ENCODE data around the gene TARS2. TPM values are rescaled to one million over a fixed set of nuclear protein-coding genes. Genes with fewer than 3 reads are reported as not detected.

Gene TARS2
- polyA plus RNA-seq, 2 of the 4 experiments (the other 2 are of a cell fraction), result 19.4 to 21.6 TPM

DNA sequence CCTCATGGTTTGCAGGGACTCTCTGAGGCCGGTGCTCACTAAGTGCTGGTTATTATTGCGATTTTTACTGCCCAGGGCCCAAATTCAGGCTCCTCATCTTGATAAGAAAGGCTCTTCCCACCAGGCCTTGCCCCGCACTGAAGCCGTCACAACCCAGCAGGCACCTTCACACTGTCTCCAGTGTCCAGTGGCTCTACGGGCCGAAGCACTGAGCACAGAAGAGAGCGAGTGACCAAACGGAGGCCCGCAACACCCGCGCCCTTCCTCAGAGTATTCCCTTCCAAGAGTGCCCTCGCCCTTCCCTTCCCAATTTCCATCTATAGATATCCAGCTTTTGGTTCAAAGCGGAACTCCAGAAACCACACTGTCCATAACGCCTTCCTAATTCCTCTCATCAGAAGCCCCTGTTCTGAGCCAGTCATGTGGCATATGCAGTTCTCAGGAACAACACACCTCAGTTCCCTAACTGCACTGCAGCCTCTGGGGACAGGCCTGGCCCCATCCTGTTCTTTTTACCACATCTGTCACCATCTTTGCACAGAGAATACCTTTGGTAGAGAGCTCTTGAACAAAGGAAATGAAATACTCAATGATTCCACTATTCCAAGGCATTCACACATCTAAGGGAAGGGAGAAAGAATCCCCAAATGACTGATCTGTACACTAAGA is 43.4 kb downstream of the TARS2 start:
- FAIRE-seq, result no peak
- 97% methylated on average over 14 of the region's 14 CpGs for WGBS (ENCODE audit: missing lambda C conversion rate)
- ATAC-seq, result no peak
- no peak overlapping the region for H3K4me2 ChIP-seq
- H3K27ac ChIP-seq, result no peak overlapping the region
- no peak for DNase-seq (ENCODE audit: low read depth in 1 of 2, low spot score in 1 of 2)
- no peaks in the 10 kb centered on the region for H3K9me3 ChIP-seq
- POLR2A ChIA-PET, result interaction anchor here (1.3 kb wide), 1 partner anchor 44 kb away, joined by 4 read pairs; no protein-coding TSS in a partner anchor
- CTCF ChIA-PET, result interaction anchor here (0.9 to 7.3 kb wide), 10 partner anchors 10 to 275 kb away, joined by 3 to 114 read pairs (median 14); partner anchors contain the start of genes ADAMTSL4, ECM1 and FALEC
- H3K4me1 ChIP-seq, result peaks cover 16% of the 10 kb centered on the region; the same call in 2 of the 3 replicates
- H3K4me3 ChIP-seq, result no peak overlapping the region
- TF ChIP-seq NPAS2 (CRISPR knock-in tag; IDR thresholded peaks at IDR 0.05; ENCODE audit: borderline replicate concordance) (no peak), KDM1A (IDR thresholded peaks at IDR 0.05; ENCODE audit: low read depth) (no peak), NR3C1 (IDR thresholded peaks at IDR 0.05) (no peak), MAFK (IDR thresholded peaks at IDR 0.05; ENCODE audit: partially characterized antibody) (no peak), CHD4 (IDR thresholded peaks at IDR 0.05; ENCODE audit: borderline replicate concordance) (no peak), ZSCAN20 (CRISPR knock-in tag; IDR thresholded peaks at IDR 0.05) (no peak), PHF8 (IDR thresholded peaks at IDR 0.05; ENCODE audit: borderline replicate concordance, low read depth) (no peak), HOXB5 (CRISPR knock-in tag; IDR thresholded peaks at IDR 0.05) (no peak), EHMT2 (IDR thresholded peaks at IDR 0.05; ENCODE audit: low read depth) (no peak)
- TF ChIP-seq, protein P1, sequence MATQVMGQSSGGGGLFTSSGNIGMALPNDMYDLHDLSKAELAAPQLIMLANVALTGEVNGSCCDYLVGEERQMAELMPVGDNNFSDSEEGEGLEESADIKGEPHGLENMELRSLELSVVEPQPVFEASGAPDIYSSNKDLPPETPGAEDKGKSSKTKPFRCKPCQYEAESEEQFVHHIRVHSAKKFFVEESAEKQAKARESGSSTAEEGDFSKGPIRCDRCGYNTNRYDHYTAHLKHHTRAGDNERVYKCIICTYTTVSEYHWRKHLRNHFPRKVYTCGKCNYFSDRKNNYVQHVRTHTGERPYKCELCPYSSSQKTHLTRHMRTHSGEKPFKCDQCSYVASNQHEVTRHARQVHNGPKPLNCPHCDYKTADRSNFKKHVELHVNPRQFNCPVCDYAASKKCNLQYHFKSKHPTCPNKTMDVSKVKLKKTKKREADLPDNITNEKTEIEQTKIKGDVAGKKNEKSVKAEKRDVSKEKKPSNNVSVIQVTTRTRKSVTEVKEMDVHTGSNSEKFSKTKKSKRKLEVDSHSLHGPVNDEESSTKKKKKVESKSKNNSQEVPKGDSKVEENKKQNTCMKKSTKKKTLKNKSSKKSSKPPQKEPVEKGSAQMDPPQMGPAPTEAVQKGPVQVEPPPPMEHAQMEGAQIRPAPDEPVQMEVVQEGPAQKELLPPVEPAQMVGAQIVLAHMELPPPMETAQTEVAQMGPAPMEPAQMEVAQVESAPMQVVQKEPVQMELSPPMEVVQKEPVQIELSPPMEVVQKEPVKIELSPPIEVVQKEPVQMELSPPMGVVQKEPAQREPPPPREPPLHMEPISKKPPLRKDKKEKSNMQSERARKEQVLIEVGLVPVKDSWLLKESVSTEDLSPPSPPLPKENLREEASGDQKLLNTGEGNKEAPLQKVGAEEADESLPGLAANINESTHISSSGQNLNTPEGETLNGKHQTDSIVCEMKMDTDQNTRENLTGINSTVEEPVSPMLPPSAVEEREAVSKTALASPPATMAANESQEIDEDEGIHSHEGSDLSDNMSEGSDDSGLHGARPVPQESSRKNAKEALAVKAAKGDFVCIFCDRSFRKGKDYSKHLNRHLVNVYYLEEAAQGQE (IDR thresholded peaks at IDR 0.05), result no peak
- TF ChIP-seq, protein P2, sequence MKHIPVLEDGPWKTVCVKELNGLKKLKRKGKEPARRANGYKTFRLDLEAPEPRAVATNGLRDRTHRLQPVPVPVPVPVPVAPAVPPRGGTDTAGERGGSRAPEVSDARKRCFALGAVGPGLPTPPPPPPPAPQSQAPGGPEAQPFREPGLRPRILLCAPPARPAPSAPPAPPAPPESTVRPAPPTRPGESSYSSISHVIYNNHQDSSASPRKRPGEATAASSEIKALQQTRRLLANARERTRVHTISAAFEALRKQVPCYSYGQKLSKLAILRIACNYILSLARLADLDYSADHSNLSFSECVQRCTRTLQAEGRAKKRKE (CRISPR knock-in tag; IDR thresholded peaks at IDR 0.05; ENCODE audit: low read depth), result no peak
- TF ChIP-seq, protein P3, sequence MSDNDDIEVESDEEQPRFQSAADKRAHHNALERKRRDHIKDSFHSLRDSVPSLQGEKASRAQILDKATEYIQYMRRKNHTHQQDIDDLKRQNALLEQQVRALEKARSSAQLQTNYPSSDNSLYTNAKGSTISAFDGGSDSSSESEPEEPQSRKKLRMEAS (IDR thresholded peaks at IDR 0.05), result no peak
- TF ChIP-seq, protein P4, sequence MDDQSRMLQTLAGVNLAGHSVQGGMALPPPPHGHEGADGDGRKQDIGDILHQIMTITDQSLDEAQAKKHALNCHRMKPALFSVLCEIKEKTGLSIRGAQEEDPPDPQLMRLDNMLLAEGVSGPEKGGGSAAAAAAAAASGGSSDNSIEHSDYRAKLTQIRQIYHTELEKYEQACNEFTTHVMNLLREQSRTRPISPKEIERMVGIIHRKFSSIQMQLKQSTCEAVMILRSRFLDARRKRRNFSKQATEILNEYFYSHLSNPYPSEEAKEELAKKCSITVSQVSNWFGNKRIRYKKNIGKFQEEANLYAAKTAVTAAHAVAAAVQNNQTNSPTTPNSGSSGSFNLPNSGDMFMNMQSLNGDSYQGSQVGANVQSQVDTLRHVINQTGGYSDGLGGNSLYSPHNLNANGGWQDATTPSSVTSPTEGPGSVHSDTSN (IDR thresholded peaks at IDR 0.05), result no peak
- TF ChIP-seq, protein P5, sequence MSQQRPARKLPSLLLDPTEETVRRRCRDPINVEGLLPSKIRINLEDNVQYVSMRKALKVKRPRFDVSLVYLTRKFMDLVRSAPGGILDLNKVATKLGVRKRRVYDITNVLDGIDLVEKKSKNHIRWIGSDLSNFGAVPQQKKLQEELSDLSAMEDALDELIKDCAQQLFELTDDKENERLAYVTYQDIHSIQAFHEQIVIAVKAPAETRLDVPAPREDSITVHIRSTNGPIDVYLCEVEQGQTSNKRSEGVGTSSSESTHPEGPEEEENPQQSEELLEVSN (IDR thresholded peaks at IDR 0.05; ENCODE audit: borderline replicate concordance, low read depth), result no peak

DNA sequence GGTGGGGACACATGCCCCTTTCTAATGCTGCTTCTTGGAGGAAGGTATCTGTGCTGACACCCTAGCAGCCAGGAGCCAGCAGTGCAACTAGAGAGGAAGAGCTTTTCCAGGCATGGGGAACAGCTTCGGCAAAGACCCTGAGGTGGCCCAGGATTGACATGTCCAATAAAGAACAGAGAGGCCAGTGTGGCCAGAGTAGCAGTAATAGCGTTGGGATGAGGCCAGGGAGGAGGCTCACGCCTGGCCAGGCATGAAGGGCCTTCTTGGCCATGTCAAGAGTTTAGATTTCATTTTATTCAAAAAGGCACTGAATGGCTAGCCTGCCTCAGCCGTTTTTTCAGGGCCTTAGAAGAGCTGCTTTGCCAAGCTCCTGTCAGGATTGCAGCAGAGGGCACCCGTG is 45.6 kb downstream of the TARS2 start:
- peak in 1 of 2 experiments; percentile 6; a peak in 3 of 6 replicates for ATAC-seq
- WGBS (ENCODE audit: missing lambda C conversion rate), result 27% methylated on average over 5 of the region's 5 CpGs
- Histone ChIP-seq H3K4me3 (no peak overlapping the region), H3K9me3 (no peaks in the 10 kb centered on the region), H3K4me1 (peaks cover 36% of the 10 kb centered on the region), H3K27ac (peak overlapping the region in 1 of 2 experiments; percentile 29; a peak in 2 of 6 replicates), H3K4me2 (peak overlapping the region; percentile 51; the same call in 1 of the 3 replicates)
- DNase-seq (ENCODE audit: low read depth in 1 of 2, low spot score in 1 of 2), result no peak
- CTCF ChIA-PET, result interaction anchor here (0.6 to 7.3 kb wide), 43 partner anchors 11 to 454 kb away, joined by 3 to 114 read pairs (median 4); partner anchors contain the start of genes ADAMTSL4, ECM1, FALEC and TARS2
- no peak for FAIRE-seq
- 0 out of 4 replicates have a peak, but pooled peaks of 1 of the 2 experiments have one; percentile 6 for TF ChIP-seq CEBPB (IDR thresholded peaks at IDR 0.05)
- TF ChIP-seq MAFK (IDR thresholded peaks at IDR 0.05; ENCODE audit: partially characterized antibody), result no peak
- POLR2A ChIA-PET, result interaction anchor here (0.6 to 1.4 kb wide), 5 partner anchors 15 to 169 kb away, joined by 3 to 12 read pairs (median 4); partner anchors contain the start of genes FALEC, MCL1 and RPRD2
